Measurements from ENCODE around the gene FKBP2. TPM values are rescaled to one million over a fixed set of nuclear protein-coding genes. Genes with fewer than 3 reads are reported as not detected.
"Not testable (repeated sequence)": the region's sequence is repeated elsewhere in the genome, so short reads cannot be mapped to it uniquely, and the experiment has no call there.

Gene FKBP2
- total RNA-seq, 1 donor: 8.1 TPM

GRCh38 chr11:64235437-64236161 is 5.3 kb upstream of the FKBP2 start:
- no peaks in the 10 kb centered on the region for H3K27me3 ChIP-seq (ENCODE audit: insufficient read depth, low read length)
- peaks cover 76% of the 10 kb centered on the region for H3K4me1 ChIP-seq (ENCODE audit: insufficient read depth, low read length)
- peak overlapping the region; percentile 42 for H3K4me3 ChIP-seq (ENCODE audit: low read length)
- no peaks in the 10 kb centered on the region for H3K9me3 ChIP-seq (ENCODE audit: low read depth, low read length)

- Histone ChIP-seq H3K27me3 (ENCODE audit: insufficient read depth, low read length) (no peaks in the 10 kb centered on the region), H3K4me3 (ENCODE audit: low read length) (no peak overlapping the region), H3K4me1 (ENCODE audit: insufficient read depth, low read length) (peaks cover 67% of the 10 kb centered on the region), H3K9me3 (ENCODE audit: low read depth, low read length) (no peaks in the 10 kb centered on the region)
Observed at GRCh38 chr11:64237484-64237951, 3.4 kb upstream of the FKBP2 start.

- H3K4me1 ChIP-seq (ENCODE audit: insufficient read depth, low read length): peaks cover 70% of the 10 kb centered on the region
- H3K27me3 ChIP-seq (ENCODE audit: insufficient read depth, low read length): no peaks in the 10 kb centered on the region
- no peaks in the 10 kb centered on the region for H3K9me3 ChIP-seq (ENCODE audit: low read depth, low read length)
- H3K4me3 ChIP-seq (ENCODE audit: low read length): no peak overlapping the region
Observed at GRCh38 chr11:64238076-64238475, 2.8 kb upstream of the FKBP2 start.

- peaks cover 70% of the 10 kb centered on the region for H3K4me1 ChIP-seq (ENCODE audit: insufficient read depth, low read length)
Observed at GRCh38 chr11:64238999-64239398, 1.9 kb upstream of the FKBP2 start.

GRCh38 chr11:64239662-64240434 is 1.0 kb upstream of the FKBP2 start:
- Histone ChIP-seq H3K4me3 (ENCODE audit: low read length) (peak overlapping the region; percentile 71), H3K27me3 (ENCODE audit: insufficient read depth, low read length) (no peaks in the 10 kb centered on the region), H3K9me3 (ENCODE audit: low read depth, low read length) (no peaks in the 10 kb centered on the region), H3K4me1 (ENCODE audit: insufficient read depth, low read length) (peaks cover 69% of the 10 kb centered on the region)

More at GRCh38 chr11:64238999-64239398, 1.9 kb upstream of the FKBP2 start:
- Histone ChIP-seq H3K9me3 (ENCODE audit: low read depth, low read length) (no peaks in the 10 kb centered on the region), H3K4me3 (ENCODE audit: low read length) (no peak overlapping the region), H3K27me3 (ENCODE audit: insufficient read depth, low read length) (no peaks in the 10 kb centered on the region)

- no peaks in the 10 kb centered on the region for H3K9me3 ChIP-seq (ENCODE audit: low read depth, low read length)
- H3K4me1 ChIP-seq (ENCODE audit: insufficient read depth, low read length): peaks cover 69% of the 10 kb centered on the region
- H3K27me3 ChIP-seq (ENCODE audit: insufficient read depth, low read length): no peaks in the 10 kb centered on the region
- H3K4me3 ChIP-seq (ENCODE audit: low read length): peak overlapping the region; percentile 71
Observed at GRCh38 chr11:64241241-64241490, 271 bp downstream of the FKBP2 start.

- H3K4me3 ChIP-seq (ENCODE audit: low read length): peak overlapping the region; percentile 71
- peaks cover 69% of the 10 kb centered on the region for H3K4me1 ChIP-seq (ENCODE audit: insufficient read depth, low read length)
- no peaks in the 10 kb centered on the region for H3K27me3 ChIP-seq (ENCODE audit: insufficient read depth, low read length)
- no peaks in the 10 kb centered on the region for H3K9me3 ChIP-seq (ENCODE audit: low read depth, low read length)
Observed at GRCh38 chr11:64241491-64242374, 838 bp downstream of the FKBP2 start.

GRCh38 chr11:64243236-64243854 is 2.5 kb downstream of the FKBP2 start:
- peaks cover 65% of the 10 kb centered on the region for H3K4me1 ChIP-seq (ENCODE audit: insufficient read depth, low read length)
- no peaks in the 10 kb centered on the region for H3K9me3 ChIP-seq (ENCODE audit: low read depth, low read length)
- H3K4me3 ChIP-seq (ENCODE audit: low read length): no peak overlapping the region
- no peaks in the 10 kb centered on the region for H3K27me3 ChIP-seq (ENCODE audit: insufficient read depth, low read length)

GRCh38 chr11:64244107-64244506 is 3.2 kb downstream of the FKBP2 start:
- Histone ChIP-seq H3K9me3 (ENCODE audit: low read depth, low read length) (no peaks in the 10 kb centered on the region), H3K4me1 (ENCODE audit: insufficient read depth, low read length) (peaks cover 57% of the 10 kb centered on the region), H3K27me3 (ENCODE audit: insufficient read depth, low read length) (no peaks in the 10 kb centered on the region), H3K4me3 (ENCODE audit: low read length) (no peak overlapping the region)

GRCh38 chr11:64244966-64245365 is 4.1 kb downstream of the FKBP2 start:
- Histone ChIP-seq H3K9me3 (ENCODE audit: low read depth, low read length) (no peaks in the 10 kb centered on the region), H3K4me3 (ENCODE audit: low read length) (no peak overlapping the region), H3K4me1 (ENCODE audit: insufficient read depth, low read length) (peaks cover 49% of the 10 kb centered on the region), H3K27me3 (ENCODE audit: insufficient read depth, low read length) (no peaks in the 10 kb centered on the region)

- H3K9me3 ChIP-seq (ENCODE audit: low read depth, low read length): no peaks in the 10 kb centered on the region
- peak overlapping the region; percentile 44 for H3K4me3 ChIP-seq (ENCODE audit: low read length)
- no peaks in the 10 kb centered on the region for H3K27me3 ChIP-seq (ENCODE audit: insufficient read depth, low read length)
- H3K4me1 ChIP-seq (ENCODE audit: insufficient read depth, low read length): peaks cover 44% of the 10 kb centered on the region
Observed at GRCh38 chr11:64245401-64245796, 4.5 kb downstream of the FKBP2 start.

- H3K4me3 ChIP-seq (ENCODE audit: low read length): peak overlapping the region; percentile 44
- peaks cover 47% of the 10 kb centered on the region for H3K4me1 ChIP-seq (ENCODE audit: insufficient read depth, low read length)
- no peaks in the 10 kb centered on the region for H3K9me3 ChIP-seq (ENCODE audit: low read depth, low read length)
- no peaks in the 10 kb centered on the region for H3K27me3 ChIP-seq (ENCODE audit: insufficient read depth, low read length)
Observed at GRCh38 chr11:64245797-64246620, 5.1 kb downstream of the FKBP2 start.

GRCh38 chr11:64246621-64246870 is 5.7 kb downstream of the FKBP2 start:
- H3K4me1 ChIP-seq (ENCODE audit: insufficient read depth, low read length): peaks cover 48% of the 10 kb centered on the region
- H3K4me3 ChIP-seq (ENCODE audit: low read length): peak overlapping the region; percentile 44
- H3K9me3 ChIP-seq (ENCODE audit: low read depth, low read length): not testable (repeated sequence)

More at GRCh38 chr11:64246621-64246870, 5.7 kb downstream of the FKBP2 start:
- H3K27me3 ChIP-seq (ENCODE audit: insufficient read depth, low read length): not testable (repeated sequence)

Data from mononuclear cell (primary cell).